Stimulated activated CD8-positive, alpha-beta memory T cell treated with anti-CD3 and anti-CD28 coated beads, Interleukin-7, amount 100 ng/mL, for 1 hour (primary cell): ENCODE results near the gene MYO16.
"Not testable (repeated sequence)": the region's sequence is repeated elsewhere in the genome, so short reads cannot be mapped to it uniquely, and the experiment has no call there.

Experiments
- DNase-seq, 2 donors: peaks; one replicate each; pipeline ENCODE4 v3.0.0-alpha.2; 2020; ENCODE audit warnings: low read depth in 2 of 2

MYO16 gene

GRCh38 chr13:109072505-109072904 lies 443.1 kb downstream of the MYO16 start:
- DNase-seq, result no peak

- no peak for DNase-seq
These were observed 445.0 kb downstream of the MYO16 start for GRCh38 chr13:109074436-109074835.

- no peak for DNase-seq
These were observed 445.4 kb downstream of the MYO16 start for GRCh38 chr13:109074853-109075252.

GRCh38 chr13:109087916-109088623 lies 458.7 kb downstream of the MYO16 start:
- no peak for DNase-seq

GRCh38 chr13:109088624-109088917 lies 459.2 kb downstream of the MYO16 start:
- DNase-seq, result no peak

- no peak for DNase-seq
These were observed 461.4 kb downstream of the MYO16 start for GRCh38 chr13:109090796-109091195.

- DNase-seq, result no peak
These were observed 461.8 kb downstream of the MYO16 start for GRCh38 chr13:109091249-109091648.

- not testable (repeated sequence) for DNase-seq
These were observed 462.8 kb downstream of the MYO16 start for GRCh38 chr13:109092186-109092585.

GRCh38 chr13:109093998-109094397 lies 464.6 kb downstream of the MYO16 start:
- no peak for DNase-seq

- no peak for DNase-seq
These were observed 465.7 kb downstream of the MYO16 start for GRCh38 chr13:109095126-109095525.

- no peak for DNase-seq
These were observed 466.7 kb downstream of the MYO16 start for GRCh38 chr13:109096101-109096500.

GRCh38 chr13:109100705-109101304 lies 471.4 kb downstream of the MYO16 start:
- no peak for DNase-seq

- no peak for DNase-seq
These were observed 472.2 kb downstream of the MYO16 start for GRCh38 chr13:109101550-109102144.

GRCh38 chr13:109105899-109106298 lies 476.5 kb downstream of the MYO16 start:
- no peak for DNase-seq

GRCh38 chr13:109110159-109110558 lies 480.7 kb downstream of the MYO16 start:
- DNase-seq, result no peak

GRCh38 chr13:109111141-109111540 lies 481.7 kb downstream of the MYO16 start:
- no peak for DNase-seq

GRCh38 chr13:109113427-109113826 lies 484.0 kb downstream of the MYO16 start:
- no peak for DNase-seq

GRCh38 chr13:109114162-109114561 lies 484.8 kb downstream of the MYO16 start:
- no peak for DNase-seq

- no peak for DNase-seq
These were observed 485.6 kb downstream of the MYO16 start for GRCh38 chr13:109114991-109115390.

- DNase-seq, result no peak
These were observed 489.1 kb downstream of the MYO16 start for GRCh38 chr13:109118521-109118920.

GRCh38 chr13:109119896-109120295 lies 490.5 kb downstream of the MYO16 start:
- DNase-seq, result no peak

GRCh38 chr13:109121826-109122225 lies 492.4 kb downstream of the MYO16 start:
- no peak for DNase-seq

- DNase-seq, result no peak
These were observed 494.6 kb downstream of the MYO16 start for GRCh38 chr13:109123971-109124370.
